GM08714 (cell line): ENCODE results near the gene EXOC4.

Experiments used
- H3K4me3 ChIP-seq: fragments of 200-500 bp; sonication (Bioruptor generic); 2 replicates; pipeline ENCODE4 v1.5.1; 2014; ENCODE audit warnings: mild to moderate bottlenecking, low read length, inconsistent platforms
- ZNF274 ChIP-seq: IDR thresholded peaks from 2 replicates; pipeline ENCODE4 v1.6.1; 2012; ENCODE audit warnings: mild to moderate bottlenecking, low read depth, low read length

Gene EXOC4

GRCh38 chr7:133958822-133959221, 705.9 kb downstream of the EXOC4 start:
- TF ChIP-seq ZNF274: no peak

DNA sequence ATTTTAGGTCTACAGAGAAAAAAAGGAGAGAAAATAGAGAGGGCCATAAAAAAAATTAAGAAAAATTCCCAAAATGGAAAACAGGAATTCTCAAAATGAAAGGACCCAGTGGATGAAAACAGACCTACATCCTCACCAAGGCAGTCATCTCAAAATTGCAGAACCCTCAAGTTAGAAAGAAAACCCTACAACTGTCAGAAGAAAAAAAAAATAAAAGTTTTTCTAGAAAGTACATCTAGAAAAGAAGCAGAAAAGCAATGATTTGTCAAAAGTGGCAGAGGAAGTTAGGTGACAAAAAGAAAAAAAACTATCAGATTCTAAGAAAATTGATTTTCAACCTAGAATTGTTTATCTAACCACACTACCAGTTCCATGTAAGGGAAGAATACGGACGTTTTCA, 706.6 kb downstream of the EXOC4 start:
- no peak overlapping the region for H3K4me3 ChIP-seq
- no peak for TF ChIP-seq ZNF274

More at GRCh38 chr7:133958822-133959221, 705.9 kb downstream of the EXOC4 start:
- no peak overlapping the region for H3K4me3 ChIP-seq

- H3K4me3 ChIP-seq: no peak overlapping the region
- TF ChIP-seq ZNF274: no peak
Measured at GRCh38 chr7:133961724-133962123, 708.8 kb downstream of the EXOC4 start.

DNA sequence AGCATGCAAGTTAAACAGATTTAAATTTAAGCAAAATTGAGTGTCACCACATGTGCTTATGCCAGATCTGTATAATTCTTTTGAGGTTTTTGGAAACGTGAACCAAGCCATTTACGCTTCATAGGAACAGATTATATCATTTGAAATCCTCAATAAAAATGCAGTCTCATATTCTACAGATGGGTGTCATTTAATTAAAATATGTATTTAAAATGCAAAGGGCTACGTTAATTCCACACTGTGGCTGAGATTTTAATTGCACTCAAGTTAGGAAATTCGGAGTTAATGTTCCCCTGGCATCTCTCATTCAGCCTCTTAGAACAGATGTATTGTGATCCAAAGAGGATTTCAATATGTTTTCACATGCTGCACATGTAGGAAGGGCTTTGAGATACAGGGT, 709.8 kb downstream of the EXOC4 start:
- TF ChIP-seq ZNF274: no peak
- H3K4me3 ChIP-seq: no peak overlapping the region

DNA sequence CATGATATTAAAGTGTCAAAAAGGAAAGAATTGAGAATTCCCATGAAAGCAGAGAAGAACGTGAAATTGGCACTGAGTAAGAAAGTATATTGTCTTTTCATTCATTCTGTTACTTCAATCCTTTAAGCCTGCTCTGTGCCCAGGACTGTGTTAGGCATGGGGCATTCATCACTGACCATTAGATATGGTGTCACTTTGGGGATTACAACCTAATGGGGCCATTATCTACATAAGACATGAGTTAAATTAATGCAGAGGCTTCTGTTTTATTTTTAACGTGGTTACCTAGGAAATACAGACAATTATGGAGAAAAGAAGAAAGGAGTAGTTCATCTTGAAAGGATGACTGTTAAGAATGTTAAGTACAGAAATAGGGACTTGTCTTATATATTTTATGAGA, 710.8 kb downstream of the EXOC4 start:
- H3K4me3 ChIP-seq: no peak overlapping the region
- no peak for TF ChIP-seq ZNF274

- no peak for TF ChIP-seq ZNF274
- no peak overlapping the region for H3K4me3 ChIP-seq
Measured at GRCh38 chr7:133971625-133972024, 718.7 kb downstream of the EXOC4 start.

DNA sequence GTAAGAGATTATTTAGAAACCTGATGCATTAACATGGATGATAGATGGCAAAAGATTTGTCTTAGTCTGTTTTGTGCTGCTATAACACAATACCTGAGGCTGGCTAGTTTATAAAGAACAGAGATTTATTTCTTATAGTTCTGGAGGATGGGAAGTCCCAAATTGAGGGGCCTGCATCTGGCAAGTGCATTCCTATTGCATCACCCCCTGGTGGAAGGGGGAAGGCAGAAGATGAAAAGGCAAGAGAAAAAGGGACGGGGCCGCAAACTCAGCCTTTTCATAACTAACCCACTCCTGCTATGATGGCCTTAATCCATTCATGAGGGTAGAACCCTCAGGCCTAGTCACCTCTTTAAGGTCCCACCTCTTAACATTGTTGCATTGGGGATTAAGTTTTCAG, 720.8 kb downstream of the EXOC4 start:
- H3K4me3 ChIP-seq: no peak overlapping the region
- no peak for TF ChIP-seq ZNF274

DNA sequence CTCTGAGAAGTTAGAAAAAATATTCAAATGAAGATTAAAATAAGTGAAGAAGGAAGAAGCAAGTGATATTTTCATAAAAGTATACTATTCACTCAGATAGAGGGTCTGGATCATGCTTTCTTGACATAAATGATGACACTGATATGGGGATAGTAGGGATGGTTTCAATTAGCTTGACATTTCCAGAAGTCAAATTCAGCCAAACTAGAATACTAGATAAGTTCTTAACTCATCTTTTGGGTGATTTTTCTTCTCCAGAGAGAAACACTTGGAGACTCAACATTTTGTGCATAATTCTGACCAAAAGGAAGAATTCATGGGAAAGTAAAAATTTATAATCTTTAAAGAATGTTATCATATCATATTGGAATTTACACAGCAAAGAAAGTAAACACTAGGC, 722.3 kb downstream of the EXOC4 start:
- no peak for TF ChIP-seq ZNF274

GRCh38 chr7:133976140-133976539, 723.3 kb downstream of the EXOC4 start:
- H3K4me3 ChIP-seq: no peak overlapping the region
- TF ChIP-seq ZNF274: no peak

More for the DNA sequence above, 722.3 kb downstream of the EXOC4 start:
- H3K4me3 ChIP-seq: no peak overlapping the region

GRCh38 chr7:133977409-133978274, 724.8 kb downstream of the EXOC4 start:
- H3K4me3 ChIP-seq: no peak overlapping the region
- no peak for TF ChIP-seq ZNF274

GRCh38 chr7:133978502-133979295, 725.8 kb downstream of the EXOC4 start:
- H3K4me3 ChIP-seq: no peak overlapping the region
- TF ChIP-seq ZNF274: no peak

DNA sequence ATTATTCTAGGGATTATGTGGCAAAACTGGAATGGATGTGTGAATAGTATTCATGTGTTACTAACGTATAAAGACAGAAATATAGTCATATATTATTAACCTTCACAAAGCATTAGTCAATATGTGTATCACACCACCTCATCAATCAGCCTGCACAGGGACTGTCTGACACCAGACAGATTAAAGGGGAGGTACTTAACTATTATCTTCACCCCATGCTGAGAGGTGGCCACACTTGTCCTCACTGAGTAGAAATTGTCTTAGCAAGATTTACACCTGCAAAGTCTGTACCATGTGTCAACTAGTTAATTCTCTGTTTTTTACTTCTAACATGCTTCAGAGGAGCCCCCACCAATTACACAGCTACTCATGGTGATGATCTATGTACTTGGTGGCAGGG, 727.9 kb downstream of the EXOC4 start:
- no peak for TF ChIP-seq ZNF274
- H3K4me3 ChIP-seq: no peak overlapping the region

DNA sequence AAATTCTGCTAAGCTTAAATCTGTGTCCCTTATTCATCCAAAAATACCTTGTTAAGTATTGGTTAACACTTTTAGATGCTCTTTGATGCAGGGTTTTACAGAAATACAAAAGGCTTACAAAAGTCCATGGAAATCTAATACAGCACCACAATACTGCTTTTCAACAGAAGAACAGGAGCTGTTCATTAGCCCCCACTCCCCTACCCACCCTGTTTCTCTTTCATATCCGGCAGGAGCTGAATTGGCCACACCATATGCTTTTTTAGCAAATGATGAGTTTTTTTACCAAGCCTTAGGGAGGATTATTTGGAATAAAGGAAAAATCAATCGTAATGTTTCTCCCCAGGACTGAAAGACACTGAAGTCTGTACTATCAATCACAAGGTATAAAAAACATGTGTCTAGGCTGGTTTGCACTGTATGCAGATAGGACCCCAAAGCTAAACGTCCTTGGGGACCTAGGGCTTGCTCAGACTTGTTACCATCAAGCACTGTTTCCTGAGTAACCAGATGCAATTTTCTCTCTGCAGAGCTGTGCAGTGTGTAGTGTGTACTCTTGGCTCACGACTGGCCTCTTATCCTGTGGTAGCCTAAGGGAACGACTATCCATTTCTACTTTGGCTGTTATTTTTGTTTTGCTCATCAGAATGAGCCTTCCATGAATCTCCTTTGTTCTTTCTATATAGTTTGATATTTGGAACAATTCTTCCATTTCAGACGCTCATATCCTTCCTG, 731.0 kb downstream of the EXOC4 start:
- TF ChIP-seq ZNF274: no peak
- H3K4me3 ChIP-seq: no peak overlapping the region

DNA sequence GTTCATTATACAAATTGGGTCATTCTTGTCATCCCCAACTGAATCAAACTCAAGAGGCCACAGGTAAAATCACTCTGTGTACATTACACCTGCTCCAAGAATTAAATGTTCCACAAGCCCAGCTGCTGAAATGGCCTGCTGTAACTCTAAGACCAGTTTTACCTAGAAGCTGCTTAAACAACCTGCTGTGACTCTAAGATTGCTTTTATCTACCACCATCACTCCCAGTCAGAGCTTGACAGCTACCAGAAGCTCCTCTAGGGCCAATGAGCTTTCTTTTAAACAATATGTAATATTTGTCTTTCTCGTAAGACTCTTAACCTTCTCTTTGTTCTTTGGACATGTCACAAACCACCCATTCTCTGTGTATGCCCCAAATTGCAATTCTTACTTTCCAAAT, 732.4 kb downstream of the EXOC4 start:
- TF ChIP-seq ZNF274: no peak
- H3K4me3 ChIP-seq: no peak overlapping the region
